SK-N-SH (cell line): ENCODE data around the gene RSPH4A.

Experiments
- CHD2 ChIP-seq: fragments of 150-350 bp; IDR thresholded peaks from 2 replicates; pipeline ENCODE4 v1.6.1; 2018; ENCODE audit warnings: low read length; ENCODE audit not compliant: partially characterized antibody
- EZH2phosphoT487 ChIP-seq: fragments of 200-600 bp; sonication (generic); IDR thresholded peaks from 2 replicates; pipeline ENCODE4 v1.6.1; 2017; ENCODE audit warnings: low read depth, mixed run types, mild to moderate bottlenecking, antibody characterized with exemption, moderate library complexity, borderline replicate concordance
- JUND ChIP-seq: IDR thresholded peaks from 2 replicates; pipeline ENCODE4 v1.4.0; 2012
- POLR2AphosphoS5 ChIP-seq: IDR thresholded peaks from 2 replicates; pipeline ENCODE4 v1.6.1; 2012; ENCODE audit warnings: low read depth, low read length
- TAF1 ChIP-seq: IDR thresholded peaks from 2 replicates; pipeline ENCODE4 v1.6.1; 2012; ENCODE audit warnings: low read depth, mild to moderate bottlenecking, low read length, moderate library complexity, borderline replicate concordance
- TEAD4 ChIP-seq: IDR thresholded peaks from 2 replicates; pipeline ENCODE4 v1.4.0; 2012; ENCODE audit warnings: mild to moderate bottlenecking, borderline replicate concordance; ENCODE audit not compliant: insufficient read depth
- YY1 ChIP-seq: IDR thresholded peaks from 2 replicates; pipeline ENCODE4 v1.4.0; 2012; ENCODE audit warnings: low read depth, mild to moderate bottlenecking
- TF ChIP-seq, protein P1 (sequence below): fragments of 200-600 bp; sonication (generic); IDR thresholded peaks from 2 replicates; pipeline ENCODE4 v1.6.1; 2017; ENCODE audit warnings: antibody characterized with exemption, mild to moderate bottlenecking, moderate library complexity
- TF ChIP-seq, protein P2 (sequence below): IDR thresholded peaks from 2 replicates; pipeline ENCODE4 v1.6.1; 2012; ENCODE audit warnings: mild to moderate bottlenecking, low read depth, low read length, moderate library complexity

DNA sequence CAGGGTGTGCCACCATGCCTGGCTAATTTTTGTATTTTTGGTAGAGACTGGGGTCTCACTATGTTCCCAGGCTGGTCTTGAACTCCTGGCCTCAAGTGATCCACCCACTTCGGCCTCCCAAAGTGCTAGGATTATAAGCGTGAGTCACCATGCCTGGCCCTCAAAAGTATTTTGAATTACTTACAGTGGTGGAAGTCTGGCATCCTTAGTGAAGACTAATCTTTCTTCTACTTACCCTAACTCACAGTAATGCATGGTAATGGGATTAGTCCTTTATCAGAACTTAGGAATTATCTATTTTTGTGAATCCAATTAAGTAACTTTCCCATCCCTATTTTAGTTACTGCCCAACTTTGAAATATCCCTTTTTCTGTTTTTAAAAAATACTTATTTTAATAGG lies 41.1 kb upstream of the RSPH4A start:
- no peak for TF ChIP-seq CHD2
- TF ChIP-seq, protein P1, sequence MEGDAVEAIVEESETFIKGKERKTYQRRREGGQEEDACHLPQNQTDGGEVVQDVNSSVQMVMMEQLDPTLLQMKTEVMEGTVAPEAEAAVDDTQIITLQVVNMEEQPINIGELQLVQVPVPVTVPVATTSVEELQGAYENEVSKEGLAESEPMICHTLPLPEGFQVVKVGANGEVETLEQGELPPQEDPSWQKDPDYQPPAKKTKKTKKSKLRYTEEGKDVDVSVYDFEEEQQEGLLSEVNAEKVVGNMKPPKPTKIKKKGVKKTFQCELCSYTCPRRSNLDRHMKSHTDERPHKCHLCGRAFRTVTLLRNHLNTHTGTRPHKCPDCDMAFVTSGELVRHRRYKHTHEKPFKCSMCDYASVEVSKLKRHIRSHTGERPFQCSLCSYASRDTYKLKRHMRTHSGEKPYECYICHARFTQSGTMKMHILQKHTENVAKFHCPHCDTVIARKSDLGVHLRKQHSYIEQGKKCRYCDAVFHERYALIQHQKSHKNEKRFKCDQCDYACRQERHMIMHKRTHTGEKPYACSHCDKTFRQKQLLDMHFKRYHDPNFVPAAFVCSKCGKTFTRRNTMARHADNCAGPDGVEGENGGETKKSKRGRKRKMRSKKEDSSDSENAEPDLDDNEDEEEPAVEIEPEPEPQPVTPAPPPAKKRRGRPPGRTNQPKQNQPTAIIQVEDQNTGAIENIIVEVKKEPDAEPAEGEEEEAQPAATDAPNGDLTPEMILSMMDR, result no peak
- no peak for TF ChIP-seq JUND
- no peak for TF ChIP-seq POLR2AphosphoS5
- TF ChIP-seq TEAD4, result no peak
- no peak for TF ChIP-seq EZH2phosphoT487
- TF ChIP-seq YY1, result no peak
- TF ChIP-seq TAF1, result no peak
- TF ChIP-seq, protein P2, sequence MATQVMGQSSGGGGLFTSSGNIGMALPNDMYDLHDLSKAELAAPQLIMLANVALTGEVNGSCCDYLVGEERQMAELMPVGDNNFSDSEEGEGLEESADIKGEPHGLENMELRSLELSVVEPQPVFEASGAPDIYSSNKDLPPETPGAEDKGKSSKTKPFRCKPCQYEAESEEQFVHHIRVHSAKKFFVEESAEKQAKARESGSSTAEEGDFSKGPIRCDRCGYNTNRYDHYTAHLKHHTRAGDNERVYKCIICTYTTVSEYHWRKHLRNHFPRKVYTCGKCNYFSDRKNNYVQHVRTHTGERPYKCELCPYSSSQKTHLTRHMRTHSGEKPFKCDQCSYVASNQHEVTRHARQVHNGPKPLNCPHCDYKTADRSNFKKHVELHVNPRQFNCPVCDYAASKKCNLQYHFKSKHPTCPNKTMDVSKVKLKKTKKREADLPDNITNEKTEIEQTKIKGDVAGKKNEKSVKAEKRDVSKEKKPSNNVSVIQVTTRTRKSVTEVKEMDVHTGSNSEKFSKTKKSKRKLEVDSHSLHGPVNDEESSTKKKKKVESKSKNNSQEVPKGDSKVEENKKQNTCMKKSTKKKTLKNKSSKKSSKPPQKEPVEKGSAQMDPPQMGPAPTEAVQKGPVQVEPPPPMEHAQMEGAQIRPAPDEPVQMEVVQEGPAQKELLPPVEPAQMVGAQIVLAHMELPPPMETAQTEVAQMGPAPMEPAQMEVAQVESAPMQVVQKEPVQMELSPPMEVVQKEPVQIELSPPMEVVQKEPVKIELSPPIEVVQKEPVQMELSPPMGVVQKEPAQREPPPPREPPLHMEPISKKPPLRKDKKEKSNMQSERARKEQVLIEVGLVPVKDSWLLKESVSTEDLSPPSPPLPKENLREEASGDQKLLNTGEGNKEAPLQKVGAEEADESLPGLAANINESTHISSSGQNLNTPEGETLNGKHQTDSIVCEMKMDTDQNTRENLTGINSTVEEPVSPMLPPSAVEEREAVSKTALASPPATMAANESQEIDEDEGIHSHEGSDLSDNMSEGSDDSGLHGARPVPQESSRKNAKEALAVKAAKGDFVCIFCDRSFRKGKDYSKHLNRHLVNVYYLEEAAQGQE, result no peak
